NB4 (cell line): ENCODE data around the gene AGAP2.

ENCODE experiments used
- CTCF ChIP-seq: IDR thresholded peaks from one replicate; pipeline ENCODE4 v1.5.1; 2012; ENCODE audit warnings: low read depth, low read length
- MAX ChIP-seq: IDR thresholded peaks from 2 replicates; pipeline ENCODE4 v1.6.1; 2011; ENCODE audit warnings: low read depth, low read length
- MYC ChIP-seq: IDR thresholded peaks from 2 replicates; pipeline ENCODE4 v1.6.1; 2011; ENCODE audit warnings: low read depth, low read length
- POLR2A ChIP-seq: IDR thresholded peaks from 2 replicates; pipeline ENCODE4 v1.6.1; 2011; ENCODE audit warnings: mild to moderate bottlenecking; ENCODE audit not compliant: insufficient read length; ENCODE audit errors: extremely low read depth

GRCh38 chr12:57772429-57773322, 34.1 kb upstream of the AGAP2 start, which contains the start of gene EEF1AKMT3:
- TF ChIP-seq POLR2A (no peak), CTCF (no peak), MAX (peak; percentile 25; the same call in 1 of the 2 replicates), MYC (peak; percentile 44; the same call in 1 of the 2 replicates)
